Esophagus muscularis mucosa (tissue), 4 donors: Measurements from ENCODE around the gene MITF. TPM values are rescaled to one million over a fixed set of nuclear protein-coding genes. Genes with fewer than 3 reads are reported as not detected.

Source experiments
- DNase-seq: peaks from one replicate; pipeline ENCODE4 v3.0.0-alpha.2; 2017; ENCODE audit errors: extremely low spot score
- H3K27ac ChIP-seq, 4 donors: fragments of 200-600 bp; sonication (generic); replicated peaks in 1 of 4; 1 replicate in 3 of 4; 2 replicates in 1 of 4; pipeline ENCODE4 v1.5.1; 2016 to 2019; ENCODE audit warnings: mild to moderate bottlenecking in 1 of 4
- H3K27me3 ChIP-seq, 4 donors: fragments of 200-600 bp; sonication (generic); one replicate each; pipeline versions ENCODE4 v1.5.1 to v1.6.0; 2016 to 2019
- H3K36me3 ChIP-seq, 4 donors: fragments of 200-600 bp; sonication (generic); one replicate each; pipeline ENCODE4 v1.5.1; 2016 to 2019
- H3K4me1 ChIP-seq, 4 donors: fragments of 200-600 bp; sonication (generic); one replicate each; pipeline ENCODE4 v1.5.1; 2016 to 2019
- H3K4me3 ChIP-seq, 4 donors: fragments of 200-600 bp; sonication (generic); 1 replicate in 2 of 4; 2 replicates in 2 of 4; pipeline ENCODE4 v1.5.1; 2016 to 2019; ENCODE audit warnings: mild to moderate bottlenecking in 4 of 4, moderate library complexity in 1 of 4
- H3K9me3 ChIP-seq, 4 donors: fragments of 200-600 bp; sonication (generic); 1 replicate in 3 of 4; 2 replicates in 1 of 4; pipeline ENCODE4 v1.5.1; 2016 to 2019
- CTCF ChIP-seq, 3 experiments: fragments of 200-600 bp in 2 of 3; fragments of 450-650 bp in 1 of 3; sonication (generic) in 2 of 3; IDR thresholded peaks; one replicate each; pipeline ENCODE4 v1.5.1; 2017 to 2019; ENCODE audit warnings: antibody characterized with exemption in 3 of 3, mild to moderate bottlenecking in 2 of 3, moderate library complexity in 1 of 3
- EP300 ChIP-seq: sonication (generic); formaldehyde crosslinking; IDR thresholded peaks from one replicate; pipeline ENCODE4 v1.6.1; 2017; ENCODE audit warnings: antibody characterized with exemption
- POLR2A ChIP-seq: fragments of 450-650 bp; IDR thresholded peaks from one replicate; pipeline ENCODE4 v1.6.1; 2017; ENCODE audit warnings: antibody characterized with exemption, moderate library complexity, mild to moderate bottlenecking, low read depth
- POLR2AphosphoS5 ChIP-seq, 2 donors: sonication (generic); formaldehyde crosslinking; IDR thresholded peaks; one replicate each; pipeline ENCODE4 v1.6.1; 2017; ENCODE audit warnings: antibody characterized with exemption in 2 of 2
- WGBS: methylation state at CpG from one replicate; pipeline ENCODE4 v1.1.5; 2018; 5-methylcytosine and 5-hydroxymethylcytosine counted together
- intact Hi-C: fragments of 100-400 bp; cut with DNase I; formaldehyde crosslinking; loops from one replicate; pipeline ENCODE4 v1.15.1; 2023
- total RNA-seq, 4 donors: library from RNA; depleted of rRNA; stranded (reverse); fragments of >200 nt; gene quantifications; one replicate each; pipeline versions ENCODE4 v1.1.0 to v1.2.1, GENCODE V29; 2016

The MITF gene
- total RNA-seq, 4 donors from 2014 or later = 68.1 to 141 (median 81.2) TPM

DNA sequence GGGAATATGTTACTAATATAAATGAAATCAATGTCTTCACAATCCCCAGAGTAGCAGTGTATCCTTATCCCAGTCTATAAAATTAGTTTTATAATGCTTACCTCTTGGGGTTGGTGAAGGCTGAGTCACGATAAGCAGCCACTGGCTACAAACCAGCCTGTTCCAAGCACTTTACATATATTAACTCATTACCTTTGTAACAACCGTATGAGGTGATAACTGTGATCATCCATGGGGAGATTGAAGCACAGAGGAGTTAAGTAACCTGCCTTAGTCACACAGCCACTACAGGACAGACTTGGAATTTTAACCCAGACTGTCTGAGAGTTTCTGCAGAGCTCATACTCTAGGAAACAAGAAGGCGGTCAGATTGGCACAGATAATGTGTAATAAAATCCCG is 43.3 kb upstream of the MITF start:
- no peak overlapping the region for H3K27ac ChIP-seq
- peaks cover 0 to 5% (median 2%) of the 10 kb centered on the region in 4 donors for H3K9me3 ChIP-seq
- no peak overlapping the region for H3K4me3 ChIP-seq
- DNase-seq = no peak
- no peaks in the 10 kb centered on the region for H3K27me3 ChIP-seq
- no peaks in the 10 kb centered on the region for H3K36me3 ChIP-seq
- peaks cover 0 to 5% (median 4%) of the 10 kb centered on the region in 4 donors for H3K4me1 ChIP-seq
- intact Hi-C loops = no loop called here
- TF ChIP-seq EP300 (no peak), CTCF (IDR thresholded peaks at IDR 0.05) (no peak), POLR2AphosphoS5 (IDR thresholded peaks at IDR 0.05) (no peak), POLR2A (no peak)
- 90% methylated on average over 4 of the region's 4 CpGs for WGBS

DNA sequence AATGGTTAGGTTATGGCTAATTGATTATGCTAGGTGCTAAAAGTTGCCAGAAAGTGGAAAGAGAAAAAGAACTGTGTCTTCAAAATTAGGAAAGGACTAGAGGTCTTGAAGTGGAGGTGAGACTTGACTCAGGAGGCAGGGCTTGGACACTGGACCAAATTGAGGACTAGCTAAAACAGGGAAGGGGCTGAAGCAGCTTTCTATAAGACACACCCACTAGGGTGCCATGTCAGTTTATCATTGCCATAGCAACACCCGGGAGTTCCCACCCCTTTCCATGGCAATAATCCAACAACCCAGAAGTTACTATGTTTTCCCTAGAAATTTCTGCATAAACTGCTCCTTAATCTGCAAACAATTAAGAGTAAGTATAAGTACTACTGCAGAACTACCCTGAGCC is 42.9 kb upstream of the MITF start:
- no peak overlapping the region for H3K27ac ChIP-seq
- no peak for TF ChIP-seq CTCF (IDR thresholded peaks at IDR 0.05)
- no peak for TF ChIP-seq POLR2AphosphoS5 (IDR thresholded peaks at IDR 0.05)
- no peak for TF ChIP-seq POLR2A
- TF ChIP-seq EP300 = no peak
- no peaks in the 10 kb centered on the region for H3K27me3 ChIP-seq
- no peaks in the 10 kb centered on the region for H3K36me3 ChIP-seq
- intact Hi-C loops = no loop called here
- no peak overlapping the region for H3K4me3 ChIP-seq
- peaks cover 0 to 9% (median 4%) of the 10 kb centered on the region in 4 donors for H3K9me3 ChIP-seq
- no peak for DNase-seq
- peaks cover 0 to under 1% (median 0%) of the 10 kb centered on the region in 4 donors for H3K4me1 ChIP-seq
- WGBS = 31% methylated on average over 1 of the region's 1 CpG

DNA sequence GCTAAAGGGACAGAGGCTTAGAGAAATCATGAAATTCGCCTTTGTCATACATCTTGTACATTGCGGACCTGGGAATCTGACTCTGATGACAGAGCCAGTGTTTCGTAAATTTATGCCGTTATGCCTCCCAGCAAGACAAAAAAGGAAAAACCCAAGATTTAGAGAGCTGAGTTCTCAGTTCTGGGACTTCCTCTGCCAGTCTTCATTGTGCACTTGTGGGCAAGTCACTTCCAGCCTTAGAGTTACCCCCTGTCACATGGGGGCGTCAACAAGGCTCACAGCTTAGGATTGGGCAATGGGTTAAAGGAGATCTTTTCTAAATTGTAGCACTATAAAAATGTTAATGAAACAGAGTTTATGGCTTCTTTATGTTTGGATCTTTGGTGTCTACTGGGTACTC is 41.9 kb upstream of the MITF start:
- Histone ChIP-seq H3K4me3 (no peak overlapping the region), H3K36me3 (no peaks in the 10 kb centered on the region), H3K4me1 (no peaks in the 10 kb centered on the region), H3K9me3 (peaks cover 0 to 9% (median 4%) of the 10 kb centered on the region in 4 donors), H3K27me3 (no peaks in the 10 kb centered on the region), H3K27ac (no peak overlapping the region)
- WGBS = 57% methylated on average over 5 of the region's 5 CpGs
- no peak for TF ChIP-seq EP300
- no peak for TF ChIP-seq POLR2A
- no peak for TF ChIP-seq POLR2AphosphoS5 (IDR thresholded peaks at IDR 0.05)
- no peak for TF ChIP-seq CTCF (IDR thresholded peaks at IDR 0.05)
- DNase-seq = no peak
- intact Hi-C loops = no loop called here

GRCh38 chr3:69698728-69699127 is 40.5 kb upstream of the MITF start:
- no peak overlapping the region for H3K4me3 ChIP-seq
- no peak overlapping the region for H3K27ac ChIP-seq
- H3K4me1 ChIP-seq = no peaks in the 10 kb centered on the region
- no peak for DNase-seq
- H3K9me3 ChIP-seq = peaks cover 0 to 9% (median 4%) of the 10 kb centered on the region in 4 donors
- TF ChIP-seq CTCF (IDR thresholded peaks at IDR 0.05) (no peak), EP300 (no peak), POLR2AphosphoS5 (IDR thresholded peaks at IDR 0.05) (no peak), POLR2A (no peak)
- no peaks in the 10 kb centered on the region for H3K27me3 ChIP-seq
- intact Hi-C loops = no loop called here
- 82% methylated on average over 2 of the region's 2 CpGs for WGBS
- H3K36me3 ChIP-seq = no peaks in the 10 kb centered on the region

GRCh38 chr3:69699183-69699582 is 40.1 kb upstream of the MITF start:
- no peak overlapping the region for H3K4me3 ChIP-seq
- H3K9me3 ChIP-seq = peaks cover 0 to 9% (median 4%) of the 10 kb centered on the region in 4 donors
- no peaks in the 10 kb centered on the region for H3K27me3 ChIP-seq
- WGBS = 91% methylated on average over 1 of the region's 1 CpG
- intact Hi-C loops = no loop called here
- H3K27ac ChIP-seq = no peak overlapping the region
- TF ChIP-seq POLR2A = no peak
- no peak for TF ChIP-seq POLR2AphosphoS5 (IDR thresholded peaks at IDR 0.05)
- TF ChIP-seq EP300 = no peak
- no peaks in the 10 kb centered on the region for H3K36me3 ChIP-seq
- DNase-seq = no peak
- H3K4me1 ChIP-seq = no peaks in the 10 kb centered on the region
